ENCODE measurements around the gene SORCS2. TPM values are rescaled to one million over a fixed set of nuclear protein-coding genes. Genes with fewer than 3 reads are reported as not detected.
A peak's percentile ranks its signal among the peaks of the same experiment; 100 is the strongest.

The SORCS2 gene
- total RNA-seq, 1 experiment from 2014 or later: 0.15 TPM

GRCh38 chr4:7775396-7775795 is 583.1 kb downstream of the SORCS2 start:
- CTCF ChIA-PET: no interaction called here
- TF ChIP-seq POLR2AphosphoS5 (IDR thresholded peaks at IDR 0.05; ENCODE audit: low read depth, low read length) (no peak), TCF7L2 (IDR thresholded peaks at IDR 0.05; ENCODE audit: low read depth, low read length) (no peak), SIN3A (IDR thresholded peaks at IDR 0.05; ENCODE audit: borderline replicate concordance, insufficient read depth, low read depth, low read length) (no peak)
- TF ChIP-seq, protein P1, sequence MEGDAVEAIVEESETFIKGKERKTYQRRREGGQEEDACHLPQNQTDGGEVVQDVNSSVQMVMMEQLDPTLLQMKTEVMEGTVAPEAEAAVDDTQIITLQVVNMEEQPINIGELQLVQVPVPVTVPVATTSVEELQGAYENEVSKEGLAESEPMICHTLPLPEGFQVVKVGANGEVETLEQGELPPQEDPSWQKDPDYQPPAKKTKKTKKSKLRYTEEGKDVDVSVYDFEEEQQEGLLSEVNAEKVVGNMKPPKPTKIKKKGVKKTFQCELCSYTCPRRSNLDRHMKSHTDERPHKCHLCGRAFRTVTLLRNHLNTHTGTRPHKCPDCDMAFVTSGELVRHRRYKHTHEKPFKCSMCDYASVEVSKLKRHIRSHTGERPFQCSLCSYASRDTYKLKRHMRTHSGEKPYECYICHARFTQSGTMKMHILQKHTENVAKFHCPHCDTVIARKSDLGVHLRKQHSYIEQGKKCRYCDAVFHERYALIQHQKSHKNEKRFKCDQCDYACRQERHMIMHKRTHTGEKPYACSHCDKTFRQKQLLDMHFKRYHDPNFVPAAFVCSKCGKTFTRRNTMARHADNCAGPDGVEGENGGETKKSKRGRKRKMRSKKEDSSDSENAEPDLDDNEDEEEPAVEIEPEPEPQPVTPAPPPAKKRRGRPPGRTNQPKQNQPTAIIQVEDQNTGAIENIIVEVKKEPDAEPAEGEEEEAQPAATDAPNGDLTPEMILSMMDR (IDR thresholded peaks at IDR 0.05): no peak
- TF ChIP-seq, protein P2, sequence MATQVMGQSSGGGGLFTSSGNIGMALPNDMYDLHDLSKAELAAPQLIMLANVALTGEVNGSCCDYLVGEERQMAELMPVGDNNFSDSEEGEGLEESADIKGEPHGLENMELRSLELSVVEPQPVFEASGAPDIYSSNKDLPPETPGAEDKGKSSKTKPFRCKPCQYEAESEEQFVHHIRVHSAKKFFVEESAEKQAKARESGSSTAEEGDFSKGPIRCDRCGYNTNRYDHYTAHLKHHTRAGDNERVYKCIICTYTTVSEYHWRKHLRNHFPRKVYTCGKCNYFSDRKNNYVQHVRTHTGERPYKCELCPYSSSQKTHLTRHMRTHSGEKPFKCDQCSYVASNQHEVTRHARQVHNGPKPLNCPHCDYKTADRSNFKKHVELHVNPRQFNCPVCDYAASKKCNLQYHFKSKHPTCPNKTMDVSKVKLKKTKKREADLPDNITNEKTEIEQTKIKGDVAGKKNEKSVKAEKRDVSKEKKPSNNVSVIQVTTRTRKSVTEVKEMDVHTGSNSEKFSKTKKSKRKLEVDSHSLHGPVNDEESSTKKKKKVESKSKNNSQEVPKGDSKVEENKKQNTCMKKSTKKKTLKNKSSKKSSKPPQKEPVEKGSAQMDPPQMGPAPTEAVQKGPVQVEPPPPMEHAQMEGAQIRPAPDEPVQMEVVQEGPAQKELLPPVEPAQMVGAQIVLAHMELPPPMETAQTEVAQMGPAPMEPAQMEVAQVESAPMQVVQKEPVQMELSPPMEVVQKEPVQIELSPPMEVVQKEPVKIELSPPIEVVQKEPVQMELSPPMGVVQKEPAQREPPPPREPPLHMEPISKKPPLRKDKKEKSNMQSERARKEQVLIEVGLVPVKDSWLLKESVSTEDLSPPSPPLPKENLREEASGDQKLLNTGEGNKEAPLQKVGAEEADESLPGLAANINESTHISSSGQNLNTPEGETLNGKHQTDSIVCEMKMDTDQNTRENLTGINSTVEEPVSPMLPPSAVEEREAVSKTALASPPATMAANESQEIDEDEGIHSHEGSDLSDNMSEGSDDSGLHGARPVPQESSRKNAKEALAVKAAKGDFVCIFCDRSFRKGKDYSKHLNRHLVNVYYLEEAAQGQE (IDR thresholded peaks at IDR 0.05; ENCODE audit: insufficient read depth in 1 of 2, low read depth in 2 of 2, low read length in 1 of 2): no peak
- H3K36me3 ChIP-seq (ENCODE audit: control insufficient read depth, insufficient read depth, low read length): peaks cover 12% of the 10 kb centered on the region

DNA sequence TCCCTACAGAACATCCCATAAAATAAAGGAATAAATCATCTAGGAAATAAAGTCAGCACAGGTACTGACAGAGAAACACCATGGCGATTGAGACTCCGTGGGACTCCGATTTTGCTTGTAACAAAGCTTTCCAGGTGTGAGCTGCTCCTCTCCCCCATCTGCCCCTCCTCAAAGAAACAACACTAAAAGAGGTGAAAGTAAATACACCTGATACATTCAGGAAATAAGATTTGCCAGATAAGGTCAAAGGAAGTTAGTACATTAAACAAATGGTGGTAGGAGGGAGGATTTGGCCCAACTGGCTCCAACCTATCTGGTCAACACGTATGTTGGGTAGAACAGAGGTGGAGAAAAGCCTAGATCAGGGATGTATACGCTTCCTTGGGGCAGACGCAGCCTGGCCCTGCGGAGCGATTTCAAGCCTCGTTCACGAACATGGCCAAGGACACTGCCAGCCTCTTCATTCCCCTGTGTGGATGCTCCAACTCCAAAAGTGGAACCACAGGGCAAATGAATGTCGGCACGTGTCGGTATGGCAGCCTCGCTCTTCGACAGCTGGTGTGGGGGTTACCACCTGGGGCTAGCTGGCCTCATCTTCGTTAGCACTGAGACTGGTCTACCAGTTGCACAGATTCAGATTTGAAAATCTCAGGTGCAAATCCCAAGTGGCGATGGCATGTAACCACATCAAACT is 584.8 kb downstream of the SORCS2 start:
- peaks cover 56% of the 10 kb centered on the region for H3K4me1 ChIP-seq (ENCODE audit: control insufficient read depth, insufficient read depth, low read length)
- in situ Hi-C loops (cut with HindIII; ENCODE audit: low pct_unique_long_range_greater_than_20kb, low sequenced_read_pairs): no loop called here
- no peaks in the 10 kb centered on the region for H3K27me3 ChIP-seq (ENCODE audit: control insufficient read depth, insufficient read depth, low read length)
- no TSS peak for BruUV-seq (replicated peaks)
- H3K4me3 ChIP-seq (ENCODE audit: low read depth in 2 of 2, low read length in 2 of 2): no peak overlapping the region
- POLR2A ChIA-PET: no interaction called here
- peak overlapping the region; percentile 44 for H3K27ac ChIP-seq (ENCODE audit: low read length)
- intact Hi-C loops (cut with micrococcal nuclease; ENCODE audit: unreplicated experiment): no loop called here
- ATAC-seq (no peak), DNase-seq (ENCODE audit: low read depth, low spot score) (no peak)
- no peaks in the 10 kb centered on the region for H3K9me3 ChIP-seq (ENCODE audit: control insufficient read depth, insufficient read depth, low read depth, low read length)
- H3K36me3 ChIP-seq (ENCODE audit: control insufficient read depth, insufficient read depth, low read length): peaks cover 13% of the 10 kb centered on the region
- CTCF ChIA-PET: interaction anchor here (0.9 kb wide), 1 partner anchor 28 kb away, joined by 4 read pairs; no protein-coding TSS in a partner anchor
- TF ChIP-seq POLR2AphosphoS5 (IDR thresholded peaks at IDR 0.05; ENCODE audit: low read depth, low read length): no peak
- TF ChIP-seq TCF7L2 (IDR thresholded peaks at IDR 0.05; ENCODE audit: low read depth, low read length): no peak
- no peak for TF ChIP-seq SIN3A (IDR thresholded peaks at IDR 0.05; ENCODE audit: borderline replicate concordance, insufficient read depth, low read depth, low read length)
- TF ChIP-seq, protein P1 (IDR thresholded peaks at IDR 0.05): no peak
- TF ChIP-seq, protein P2 (IDR thresholded peaks at IDR 0.05; ENCODE audit: insufficient read depth in 1 of 2, low read depth in 2 of 2, low read length in 1 of 2): no peak

More at GRCh38 chr4:7775396-7775795, 583.1 kb downstream of the SORCS2 start:
- TSS peak; percentile 26 for BruUV-seq (replicated peaks)
- intact Hi-C loops (cut with micrococcal nuclease; ENCODE audit: unreplicated experiment) (no loop called here), in situ Hi-C loops (cut with HindIII; ENCODE audit: low pct_unique_long_range_greater_than_20kb, low sequenced_read_pairs) (no loop called here)
- Histone ChIP-seq H3K27me3 (ENCODE audit: control insufficient read depth, insufficient read depth, low read length) (no peaks in the 10 kb centered on the region), H3K9me3 (ENCODE audit: control insufficient read depth, insufficient read depth, low read depth, low read length) (no peaks in the 10 kb centered on the region), H3K4me1 (ENCODE audit: control insufficient read depth, insufficient read depth, low read length) (peaks cover 73% of the 10 kb centered on the region), H3K4me3 (ENCODE audit: low read depth in 2 of 2, low read length in 2 of 2) (no peak overlapping the region), H3K27ac (ENCODE audit: low read length) (peak overlapping the region; percentile 94)
- no peak for DNase-seq (ENCODE audit: low read depth, low spot score)
- POLR2A ChIA-PET: no interaction called here
- no peak for ATAC-seq

All from Panc1 (cell line).